Measurements from ENCODE around the gene HS6ST3.

Gene HS6ST3

DNA sequence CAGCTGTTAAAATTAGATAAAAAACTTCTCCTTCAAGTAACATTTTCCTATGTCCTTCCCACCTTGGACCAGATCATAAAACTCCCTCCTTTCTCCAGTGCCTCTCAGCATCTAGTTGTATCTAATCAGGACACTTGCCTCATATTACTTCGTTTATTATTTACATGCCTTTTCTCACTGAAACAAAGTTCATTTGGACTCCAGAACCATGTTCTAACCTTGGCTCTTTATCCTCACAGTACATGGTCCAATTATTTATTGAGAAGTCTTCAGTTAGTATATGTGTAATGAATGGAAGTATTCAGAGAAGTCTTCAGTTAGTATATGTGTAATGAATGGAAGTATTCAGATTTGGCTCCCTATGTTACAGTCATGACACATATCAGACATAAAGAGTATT, 561.7 kb downstream of the HS6ST3 start:
- H3K27me3 ChIP-seq (ENCODE audit: low read depth, low read length) = peaks cover 8% of the 10 kb centered on the region
- H3K4me3 ChIP-seq (ENCODE audit: low read length) = no peak overlapping the region
- H3K4me1 ChIP-seq (ENCODE audit: low read length) = peaks cover 16% of the 10 kb centered on the region
- H3K79me2 ChIP-seq (ENCODE audit: low read length) = no peaks in the 10 kb centered on the region
- no peaks in the 10 kb centered on the region for H4K20me1 ChIP-seq (ENCODE audit: insufficient read depth, low read length)
- H3K4me2 ChIP-seq (ENCODE audit: low read length) = no peak overlapping the region
- peaks cover 3% of the 10 kb centered on the region; the same call in 1 of the 2 replicates for H3K9me3 ChIP-seq (ENCODE audit: insufficient read depth, low read length)
- no peak for TF ChIP-seq CTCF (IDR thresholded peaks at IDR 0.05; ENCODE audit: low read depth, low read length)
- no peak for TF ChIP-seq EZH2phosphoT487 (IDR thresholded peaks at IDR 0.05; ENCODE audit: low read depth)
- H3K36me3 ChIP-seq (replicated peaks; ENCODE audit: low read depth, low read length) = no peaks in the 10 kb centered on the region
- H3K9ac ChIP-seq (ENCODE audit: low read length) = no peak overlapping the region
- H2AFZ ChIP-seq (ENCODE audit: low read depth, low read length) = no peak overlapping the region
- no peak overlapping the region for H3K27ac ChIP-seq (ENCODE audit: low read length)

GRCh38 chr13:96652506-96652905, 562.6 kb downstream of the HS6ST3 start:
- Histone ChIP-seq H3K27me3 (ENCODE audit: low read depth, low read length) (peaks cover 8% of the 10 kb centered on the region), H3K4me1 (ENCODE audit: low read length) (peaks cover 16% of the 10 kb centered on the region), H3K36me3 (replicated peaks; ENCODE audit: low read depth, low read length) (no peaks in the 10 kb centered on the region), H3K79me2 (ENCODE audit: low read length) (no peaks in the 10 kb centered on the region), H3K9ac (ENCODE audit: low read length) (no peak overlapping the region), H3K4me3 (ENCODE audit: low read length) (no peak overlapping the region), H3K4me2 (ENCODE audit: low read length) (no peak overlapping the region), H2AFZ (ENCODE audit: low read depth, low read length) (no peak overlapping the region), H3K9me3 (ENCODE audit: insufficient read depth, low read length) (peaks cover 3% of the 10 kb centered on the region; the same call in 1 of the 2 replicates), H4K20me1 (ENCODE audit: insufficient read depth, low read length) (no peaks in the 10 kb centered on the region), H3K27ac (ENCODE audit: low read length) (no peak overlapping the region)
- no peak for TF ChIP-seq EZH2phosphoT487 (IDR thresholded peaks at IDR 0.05; ENCODE audit: low read depth)
- no peak for TF ChIP-seq CTCF (IDR thresholded peaks at IDR 0.05; ENCODE audit: low read depth, low read length)

GRCh38 chr13:96661612-96662011, 571.7 kb downstream of the HS6ST3 start:
- Histone ChIP-seq H3K27ac (ENCODE audit: low read length) (no peak overlapping the region), H3K9ac (ENCODE audit: low read length) (no peak overlapping the region), H2AFZ (ENCODE audit: low read depth, low read length) (no peak overlapping the region), H3K4me1 (ENCODE audit: low read length) (no peaks in the 10 kb centered on the region), H3K4me3 (ENCODE audit: low read length) (no peak overlapping the region), H4K20me1 (ENCODE audit: insufficient read depth, low read length) (no peaks in the 10 kb centered on the region), H3K27me3 (ENCODE audit: low read depth, low read length) (no peaks in the 10 kb centered on the region), H3K9me3 (ENCODE audit: insufficient read depth, low read length) (peaks cover 16% of the 10 kb centered on the region; the same call in 1 of the 2 replicates), H3K36me3 (replicated peaks; ENCODE audit: low read depth, low read length) (no peaks in the 10 kb centered on the region), H3K4me2 (ENCODE audit: low read length) (no peak overlapping the region), H3K79me2 (ENCODE audit: low read length) (no peaks in the 10 kb centered on the region)
- TF ChIP-seq EZH2phosphoT487 (IDR thresholded peaks at IDR 0.05; ENCODE audit: low read depth) (no peak), CTCF (IDR thresholded peaks at IDR 0.05; ENCODE audit: low read depth, low read length) (no peak)

DNA sequence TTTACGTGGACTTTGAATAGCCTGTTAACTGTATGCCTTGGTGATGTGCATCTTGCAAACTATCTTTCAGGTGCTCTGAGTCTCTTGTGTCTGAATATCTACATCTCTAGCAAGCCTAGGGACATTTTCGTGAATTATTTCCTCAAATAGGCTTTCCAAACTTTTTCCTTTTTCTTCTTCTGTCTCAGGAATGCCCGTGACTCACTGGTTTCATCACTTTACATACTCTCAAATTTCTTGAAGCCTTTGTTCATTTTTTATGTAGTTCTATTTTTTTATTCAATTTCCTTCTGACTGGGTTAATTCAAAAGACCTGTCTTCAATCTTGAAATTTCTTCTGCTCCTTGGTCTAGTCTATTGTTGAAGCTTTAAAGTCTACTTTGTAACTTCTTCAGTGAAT, 572.1 kb downstream of the HS6ST3 start:
- Histone ChIP-seq H3K4me1 (ENCODE audit: low read length) (no peaks in the 10 kb centered on the region), H3K9ac (ENCODE audit: low read length) (no peak overlapping the region), H4K20me1 (ENCODE audit: insufficient read depth, low read length) (no peaks in the 10 kb centered on the region), H3K4me3 (ENCODE audit: low read length) (no peak overlapping the region), H3K9me3 (ENCODE audit: insufficient read depth, low read length) (peaks cover 16% of the 10 kb centered on the region; the same call in 1 of the 2 replicates), H3K27me3 (ENCODE audit: low read depth, low read length) (no peaks in the 10 kb centered on the region), H3K36me3 (replicated peaks; ENCODE audit: low read depth, low read length) (no peaks in the 10 kb centered on the region), H3K27ac (ENCODE audit: low read length) (no peak overlapping the region), H3K4me2 (ENCODE audit: low read length) (no peak overlapping the region), H2AFZ (ENCODE audit: low read depth, low read length) (no peak overlapping the region), H3K79me2 (ENCODE audit: low read length) (no peaks in the 10 kb centered on the region)
- no peak for TF ChIP-seq EZH2phosphoT487 (IDR thresholded peaks at IDR 0.05; ENCODE audit: low read depth)
- TF ChIP-seq CTCF (IDR thresholded peaks at IDR 0.05; ENCODE audit: low read depth, low read length) = no peak

Data from OCI-LY3 (cell line).